Keratinocyte (primary cell): ENCODE data around the gene ITPKB. TPM values are rescaled to one million over a fixed set of nuclear protein-coding genes. Genes with fewer than 3 reads are reported as not detected.

ENCODE experiments used
- DNase-seq: peaks from one replicate; pipeline ENCODE4 v3.0.0-alpha.2; 2011; ENCODE audit warnings: low read depth, missing footprints, low spot score
- FAIRE-seq: peaks from 2 replicates; lab custom pipeline; 2011; peaks lifted over from hg19 to GRCh38; lab: Jason Lieb, UNC
- H2AFZ ChIP-seq: 2 replicates; pipeline ENCODE4 v1.6.0; 2012; ENCODE audit warnings: low read length, control low read depth, inconsistent platforms; ENCODE audit not compliant: control insufficient read depth
- H3K27ac ChIP-seq: 2 replicates; pipeline ENCODE4 v1.5.1; 2011; ENCODE audit warnings: low read length; ENCODE audit not compliant: control insufficient read depth, insufficient read depth
- H3K27me3 ChIP-seq: 3 replicates; pipeline ENCODE4 v1.6.0; 2011; ENCODE audit warnings: low read length; ENCODE audit not compliant: control insufficient read depth, insufficient read depth; ENCODE audit errors: extremely low read depth
- H3K36me3 ChIP-seq, 2 experiments: 2 replicates in 1 of 2; 3 replicates in 1 of 2; pipeline ENCODE4 v1.5.1; 2011; ENCODE audit warnings: low read length in 2 of 2, mild to moderate bottlenecking in 1 of 2; ENCODE audit not compliant: control insufficient read depth in 2 of 2, insufficient read depth in 2 of 2; ENCODE audit errors: extremely low read depth in 1 of 2
- H3K4me1 ChIP-seq: 3 replicates; pipeline ENCODE4 v1.5.1; 2011; ENCODE audit warnings: low read length; ENCODE audit not compliant: control insufficient read depth, insufficient read depth; ENCODE audit errors: extremely low read depth
- H3K4me2 ChIP-seq: 3 replicates; pipeline ENCODE4 v1.6.0; 2011; ENCODE audit warnings: low read depth, low read length; ENCODE audit not compliant: control insufficient read depth, insufficient read depth; ENCODE audit errors: extremely low read depth
- H3K4me3 ChIP-seq, 3 experiments: fragments of 200-600 bp in 1 of 3; sonication (generic) in 1 of 3; 2 replicates in 2 of 3; 3 replicates in 1 of 3; pipeline ENCODE4 v1.5.1; 2011 to 2016; ENCODE audit warnings: low read length in 3 of 3, mild to moderate bottlenecking in 3 of 3, control low read depth in 2 of 3, inconsistent platforms in 1 of 3, low read depth in 1 of 3, mixed read lengths in 1 of 3, mixed run types in 1 of 3, moderate library complexity in 1 of 3; ENCODE audit not compliant: control insufficient read depth in 2 of 3, insufficient read depth in 2 of 3; ENCODE audit errors: extremely low read depth in 1 of 3
- H3K79me2 ChIP-seq: 2 replicates; pipeline ENCODE4 v1.6.0; 2012; ENCODE audit warnings: low read length; ENCODE audit not compliant: control insufficient read depth, insufficient read depth
- H3K9ac ChIP-seq: 3 replicates; pipeline ENCODE4 v1.6.0; 2011; ENCODE audit warnings: low read length; ENCODE audit not compliant: control insufficient read depth, insufficient read depth; ENCODE audit errors: extremely low read depth
- H3K9me1 ChIP-seq: 3 replicates; pipeline ENCODE4 v1.6.0; 2011; ENCODE audit warnings: low read length; ENCODE audit not compliant: control insufficient read depth, insufficient read depth; ENCODE audit errors: extremely low read depth
- H3K9me3 ChIP-seq: 2 replicates; pipeline ENCODE4 v1.5.1; 2012; ENCODE audit warnings: low read depth, low read length; ENCODE audit not compliant: control insufficient read depth
- H4K20me1 ChIP-seq: 3 replicates; pipeline ENCODE4 v1.6.0; 2011; ENCODE audit warnings: low read length; ENCODE audit not compliant: control insufficient read depth, insufficient read depth; ENCODE audit errors: extremely low read depth
- EZH2 ChIP-seq: IDR thresholded peaks from one replicate; pipeline ENCODE4 v1.6.1; 2012; ENCODE audit warnings: inconsistent platforms, mild to moderate bottlenecking, low read length, moderate library complexity
- dilution Hi-C: fragments of 300-500 bp; cut with MboI; formaldehyde crosslinking; loops from one replicate; pipeline ENCODE4 v1.7.0; 2020; ENCODE audit warnings: low sequenced_read_pairs; ENCODE audit not compliant: extremely low pct_ligation_motif_present
- polyA plus RNA-seq, 5 experiments: library from polyadenylated mRNA; depleted of rRNA in 3 of 5; stranded (reverse) in 3 of 5; stranded (forward) in 1 of 5; unstranded in 1 of 5; fragments of >200 nt; gene quantifications; 1 replicate in 1 of 5; 2 replicates in 3 of 5; 3 replicates in 1 of 5; pipeline versions ENCODE4 v1.2.1 to v1.2.3, GENCODE V29; 2011 to 2012; ENCODE audit warnings: missing spikeins in 2 of 5, low read depth in 1 of 5, low replicate concordance in 1 of 5
- TF ChIP-seq, protein P1 (sequence below), 3 experiments: IDR thresholded peaks in 1 of 3; conservative IDR thresholded peaks in 1 of 3; optimal IDR thresholded peaks in 1 of 3; 2 replicates in 2 of 3; 3 replicates in 1 of 3; pipeline versions ENCODE3 to v1.5.1; 2011; ENCODE audit warnings: low read length in 3 of 3, mild to moderate bottlenecking in 3 of 3, moderate library complexity in 2 of 3, control low read depth in 1 of 3, inconsistent platforms in 1 of 3; ENCODE audit not compliant: insufficient read depth in 2 of 3; ENCODE audit errors: extremely low read depth in 1 of 3

ITPKB gene
- polyA plus RNA-seq, 1 donor (not counting 4 experiments of a cell fraction or from before 2014, with no cell fraction given), result 3.2 TPM

DNA sequence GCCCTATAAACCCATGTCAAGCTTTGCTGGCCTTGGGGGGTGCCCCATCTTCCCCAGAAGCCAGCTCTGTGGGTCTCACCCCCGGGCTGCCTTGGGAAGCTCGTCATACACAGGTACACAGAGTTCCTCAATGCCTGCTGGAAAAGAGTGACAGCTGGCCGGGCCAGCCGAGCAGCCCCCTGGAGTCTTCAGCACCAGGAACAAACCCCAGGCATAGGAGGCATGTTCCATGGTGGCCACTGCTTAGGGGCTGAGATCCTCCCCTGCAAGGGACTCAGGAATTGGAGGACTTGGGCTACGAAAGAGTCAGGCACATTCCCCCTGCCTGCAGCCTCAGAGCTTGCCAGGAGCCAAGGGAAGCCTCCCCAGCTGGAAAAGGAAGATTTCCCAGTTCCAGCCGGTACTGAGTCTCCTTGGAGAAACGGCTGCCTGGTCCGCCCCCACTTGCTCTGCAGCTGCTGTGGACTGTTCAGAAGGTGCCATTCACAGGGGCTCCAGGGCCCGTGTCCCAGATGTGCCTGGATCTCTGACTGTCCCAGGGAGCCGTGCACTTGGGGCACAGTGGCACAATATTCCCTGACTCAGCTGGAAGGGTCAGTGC is 101.0 kb downstream of the ITPKB start:
- FAIRE-seq, result no peak

DNA sequence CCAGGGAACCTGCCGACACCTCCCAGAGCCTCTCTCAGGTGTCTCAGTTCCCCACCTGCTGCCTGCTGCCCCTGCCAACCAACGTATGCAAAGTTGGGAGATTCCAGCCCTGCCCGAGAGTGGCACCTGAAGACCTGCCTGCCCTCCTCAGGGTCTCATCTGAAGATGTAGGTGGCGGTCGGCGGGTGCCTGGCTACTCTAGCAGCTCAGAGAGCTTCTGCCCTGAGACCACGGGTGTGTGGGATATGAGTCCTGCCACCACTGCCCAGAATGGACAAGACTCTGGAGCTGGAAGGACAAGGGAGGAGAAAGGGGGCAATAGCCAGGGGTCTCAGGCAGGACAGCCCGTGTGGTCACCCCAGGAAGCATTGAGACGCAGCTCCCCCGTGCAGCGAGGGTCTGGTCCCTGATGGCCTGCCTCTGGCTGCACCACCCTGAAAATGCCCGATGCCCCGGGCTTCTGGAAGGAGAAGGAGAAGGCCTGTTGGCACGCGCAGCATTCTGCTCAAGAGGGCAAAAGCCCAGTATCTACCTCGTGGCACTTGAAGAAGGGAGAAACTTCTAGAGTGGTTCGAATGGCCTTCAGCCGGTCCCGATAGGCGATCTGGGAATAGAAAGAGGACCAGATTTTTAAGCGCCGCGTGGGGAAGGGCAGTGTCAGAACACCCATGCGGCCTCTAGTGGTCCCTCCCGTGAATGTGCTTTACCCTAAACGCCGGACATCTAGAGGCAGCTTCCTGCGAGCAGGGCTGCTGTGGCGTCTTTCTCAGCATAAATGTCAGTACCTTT is 101.7 kb downstream of the ITPKB start:
- DNase-seq (no peak), FAIRE-seq (no peak)
- no peaks in the 10 kb centered on the region for H3K79me2 ChIP-seq
- no peak overlapping the region for H3K4me2 ChIP-seq
- H3K27me3 ChIP-seq, result no peaks in the 10 kb centered on the region
- no peaks in the 10 kb centered on the region for H4K20me1 ChIP-seq
- dilution Hi-C loops, result loop anchor here (10.0 kb wide), 1 partner anchor 247 kb away; no protein-coding TSS in a partner anchor
- no peak overlapping the region for H3K4me3 ChIP-seq
- no peaks in the 10 kb centered on the region for H3K9me3 ChIP-seq
- H2AFZ ChIP-seq, result no peak overlapping the region
- peaks cover 3 to 8% of the 10 kb centered on the region in 2 experiments for H3K36me3 ChIP-seq
- no peak overlapping the region for H3K27ac ChIP-seq
- no peak overlapping the region for H3K9ac ChIP-seq
- peaks cover 18% of the 10 kb centered on the region for H3K4me1 ChIP-seq
- TF ChIP-seq, protein P1, sequence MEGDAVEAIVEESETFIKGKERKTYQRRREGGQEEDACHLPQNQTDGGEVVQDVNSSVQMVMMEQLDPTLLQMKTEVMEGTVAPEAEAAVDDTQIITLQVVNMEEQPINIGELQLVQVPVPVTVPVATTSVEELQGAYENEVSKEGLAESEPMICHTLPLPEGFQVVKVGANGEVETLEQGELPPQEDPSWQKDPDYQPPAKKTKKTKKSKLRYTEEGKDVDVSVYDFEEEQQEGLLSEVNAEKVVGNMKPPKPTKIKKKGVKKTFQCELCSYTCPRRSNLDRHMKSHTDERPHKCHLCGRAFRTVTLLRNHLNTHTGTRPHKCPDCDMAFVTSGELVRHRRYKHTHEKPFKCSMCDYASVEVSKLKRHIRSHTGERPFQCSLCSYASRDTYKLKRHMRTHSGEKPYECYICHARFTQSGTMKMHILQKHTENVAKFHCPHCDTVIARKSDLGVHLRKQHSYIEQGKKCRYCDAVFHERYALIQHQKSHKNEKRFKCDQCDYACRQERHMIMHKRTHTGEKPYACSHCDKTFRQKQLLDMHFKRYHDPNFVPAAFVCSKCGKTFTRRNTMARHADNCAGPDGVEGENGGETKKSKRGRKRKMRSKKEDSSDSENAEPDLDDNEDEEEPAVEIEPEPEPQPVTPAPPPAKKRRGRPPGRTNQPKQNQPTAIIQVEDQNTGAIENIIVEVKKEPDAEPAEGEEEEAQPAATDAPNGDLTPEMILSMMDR (optimal IDR thresholded peaks at IDR 0.05 in 1 of 3, IDR thresholded peaks at IDR 0.05 in 1 of 3, conservative IDR thresholded peaks at IDR 0.05 in 1 of 3; ENCODE audit: extremely low read depth in 1 of 3, insufficient read depth in 2 of 3, low read length in 3 of 3), result no peak
- no peak for TF ChIP-seq EZH2
- no peaks in the 10 kb centered on the region for H3K9me1 ChIP-seq

More for the DNA sequence above, 101.0 kb downstream of the ITPKB start:
- no peaks in the 10 kb centered on the region for H3K79me2 ChIP-seq
- H2AFZ ChIP-seq, result no peak overlapping the region
- H3K4me2 ChIP-seq, result no peak overlapping the region
- DNase-seq, result no peak
- H3K4me3 ChIP-seq, result no peak overlapping the region
- H3K36me3 ChIP-seq, result peaks cover 3 to 8% of the 10 kb centered on the region in 2 experiments
- H4K20me1 ChIP-seq, result no peaks in the 10 kb centered on the region
- H3K27ac ChIP-seq, result no peak overlapping the region
- H3K27me3 ChIP-seq, result no peaks in the 10 kb centered on the region
- H3K9ac ChIP-seq, result no peak overlapping the region
- H3K9me3 ChIP-seq, result no peaks in the 10 kb centered on the region
- dilution Hi-C loops, result loop anchor here (10.0 kb wide), 1 partner anchor 247 kb away; no protein-coding TSS in a partner anchor
- H3K4me1 ChIP-seq, result peaks cover 21% of the 10 kb centered on the region
- TF ChIP-seq, protein P1 (optimal IDR thresholded peaks at IDR 0.05 in 1 of 3, IDR thresholded peaks at IDR 0.05 in 1 of 3, conservative IDR thresholded peaks at IDR 0.05 in 1 of 3; ENCODE audit: extremely low read depth in 1 of 3, insufficient read depth in 2 of 3, low read length in 3 of 3), result no peak
- no peak for TF ChIP-seq EZH2
- H3K9me1 ChIP-seq, result no peaks in the 10 kb centered on the region
